Activated CD4-positive, alpha-beta T cell treated with anti-CD3 and anti-CD28 coated beads for 36 hours (primary cell): Measurements from ENCODE around the gene PIM3. TPM values are rescaled to one million over a fixed set of nuclear protein-coding genes. Genes with fewer than 3 reads are reported as not detected.
"Not testable (repeated sequence)": the region's sequence is repeated elsewhere in the genome, so short reads cannot be mapped to it uniquely, and the experiment has no call there.

Source experiments
- ATAC-seq: fragments of 200-7000 bp; cut with Tn5 transposase; one replicate; pipeline ENCODE4 v1.10.0; 2021; ENCODE audit warnings: mild to moderate bottlenecking, moderate library complexity
- CTCF ChIA-PET: fragments of 350-600 bp; sonication (Branson Sonifier 250); formaldehyde crosslinking; loops from one replicate; lab custom pipeline; 2021; ENCODE audit warnings: antibody characterized with exemption; lab: Charles Lee
- POLR2A ChIA-PET: fragments of 350-600 bp; sonication (Branson Sonifier 250); formaldehyde crosslinking; loops from one replicate; lab custom pipeline; 2021; ENCODE audit warnings: antibody characterized with exemption, inconsistent platforms; lab: Charles Lee
- DNase-seq: peaks from one replicate; pipeline ENCODE4 v3.0.0-alpha.2; 2020
- H3K27ac Mint-ChIP-seq: one replicate; pipeline ENCODE4 v1.8.0; 2021; ENCODE audit warnings: mixed read lengths
- H3K27me3 Mint-ChIP-seq: one replicate; pipeline ENCODE4 v1.8.0; 2021; ENCODE audit warnings: mixed read lengths
- H3K36me3 Mint-ChIP-seq: one replicate; pipeline ENCODE4 v1.8.0; 2021; ENCODE audit warnings: low read depth, mixed read lengths
- H3K4me1 Mint-ChIP-seq: one replicate; pipeline ENCODE4 v1.8.0; 2021; ENCODE audit warnings: mixed read lengths
- H3K4me3 Mint-ChIP-seq: one replicate; pipeline ENCODE4 v1.8.0; 2021; ENCODE audit warnings: mild to moderate bottlenecking, moderate library complexity, mixed read lengths
- H3K9me3 Mint-ChIP-seq: one replicate; pipeline ENCODE4 v1.8.0; 2021; ENCODE audit warnings: low read depth, mixed read lengths
- intact Hi-C, 2 experiments: fragments of 100-400 bp; cut with DNase I in 1 of 2; cut with micrococcal nuclease in 1 of 2; formaldehyde crosslinking; loops; one replicate each; pipeline versions ENCODE4 v1.14.2 to v1.15.1; 2022 to 2024; cut with DNase I, micrococcal nuclease
- total RNA-seq, 2 experiments: library from RNA; stranded (reverse); gene quantifications; one replicate each; pipeline ENCODE4 v1.2.3, GENCODE V29; 2021

The PIM3 gene
- total RNA-seq, 2 experiments from 2014 or later = 127 to 165 TPM

- H3K9me3 Mint-ChIP-seq, H3K4me1 Mint-ChIP-seq, ATAC-seq, H3K4me3 Mint-ChIP-seq, H3K27me3 Mint-ChIP-seq, POLR2A ChIA-PET, H3K36me3 Mint-ChIP-seq: not testable (repeated sequence)
- intact Hi-C loops = loop anchor here in 1 of 2 experiments (1.0 kb wide), 1 partner anchor 15 kb away; the partner anchor contains the start of gene PIM3
- peak; percentile 68 for DNase-seq
- CTCF ChIA-PET = interaction anchor here (1.1 kb wide), 1 partner anchor 12 kb away, joined by 3 read pairs; no protein-coding TSS in a partner anchor
- H3K27ac Mint-ChIP-seq = peak overlapping the region; percentile 61
Measured at GRCh38 chr22:49945042-49945794, 15.4 kb upstream of the PIM3 start.

DNA sequence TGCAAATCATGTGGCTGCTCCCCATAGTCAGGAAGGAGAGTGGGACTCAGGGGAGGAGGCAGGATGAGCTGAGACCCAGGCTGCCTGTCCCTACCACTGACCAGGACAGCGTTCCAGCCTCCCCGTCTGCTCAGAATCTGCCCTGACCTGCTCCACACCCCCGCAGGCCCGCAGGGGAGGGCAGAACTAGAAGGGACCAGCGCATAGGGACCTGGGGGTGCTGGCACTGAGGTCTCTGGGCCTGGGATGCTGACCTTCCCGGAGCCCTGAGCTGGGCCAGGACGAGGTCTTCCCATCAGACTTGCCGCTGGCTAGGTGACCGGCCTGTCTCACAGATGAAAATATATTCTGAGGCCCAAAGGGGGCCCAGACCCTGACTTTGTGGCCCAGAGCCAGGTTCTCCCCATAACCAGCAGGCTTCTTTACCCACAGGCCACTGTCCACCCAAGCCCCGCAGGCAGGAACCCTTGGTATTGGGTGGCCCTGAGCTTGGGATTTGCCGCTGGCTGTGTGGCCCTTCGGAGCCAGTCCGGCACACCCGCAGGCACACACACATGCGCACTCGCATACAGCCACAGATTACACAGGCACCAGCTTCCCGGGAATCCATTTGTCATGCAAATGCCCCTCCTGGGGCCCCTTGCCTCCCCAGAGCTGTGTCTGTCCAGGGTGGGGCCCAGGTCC, 13.8 kb upstream of the PIM3 start:
- H3K4me1 Mint-ChIP-seq = peaks cover 10% of the 10 kb centered on the region
- intact Hi-C loops = no loop called here
- no peaks in the 10 kb centered on the region for H3K27me3 Mint-ChIP-seq
- no peaks in the 10 kb centered on the region for H3K9me3 Mint-ChIP-seq
- ChIA-PET CTCF (no interaction called here), POLR2A (interaction anchor here (0.6 to 0.8 kb wide), 3 partner anchors 11 to 257 kb away, joined by 3 to 5 read pairs (median 3); no protein-coding TSS in a partner anchor)
- H3K27ac Mint-ChIP-seq = no peak overlapping the region
- no peak for ATAC-seq
- no peak for DNase-seq
- no peaks in the 10 kb centered on the region for H3K36me3 Mint-ChIP-seq
- H3K4me3 Mint-ChIP-seq = no peak overlapping the region

- ChIA-PET CTCF (no interaction called here), POLR2A (no interaction called here)
- H3K36me3 Mint-ChIP-seq = no peaks in the 10 kb centered on the region
- no peak for DNase-seq
- intact Hi-C loops = no loop called here
- ATAC-seq = no peak
- no peaks in the 10 kb centered on the region for H3K9me3 Mint-ChIP-seq
- peaks cover 10% of the 10 kb centered on the region for H3K4me1 Mint-ChIP-seq
- H3K27ac Mint-ChIP-seq = no peak overlapping the region
- H3K4me3 Mint-ChIP-seq = no peak overlapping the region
- H3K27me3 Mint-ChIP-seq = no peaks in the 10 kb centered on the region
Measured at GRCh38 chr22:49947296-49947622, 13.3 kb upstream of the PIM3 start.

DNA sequence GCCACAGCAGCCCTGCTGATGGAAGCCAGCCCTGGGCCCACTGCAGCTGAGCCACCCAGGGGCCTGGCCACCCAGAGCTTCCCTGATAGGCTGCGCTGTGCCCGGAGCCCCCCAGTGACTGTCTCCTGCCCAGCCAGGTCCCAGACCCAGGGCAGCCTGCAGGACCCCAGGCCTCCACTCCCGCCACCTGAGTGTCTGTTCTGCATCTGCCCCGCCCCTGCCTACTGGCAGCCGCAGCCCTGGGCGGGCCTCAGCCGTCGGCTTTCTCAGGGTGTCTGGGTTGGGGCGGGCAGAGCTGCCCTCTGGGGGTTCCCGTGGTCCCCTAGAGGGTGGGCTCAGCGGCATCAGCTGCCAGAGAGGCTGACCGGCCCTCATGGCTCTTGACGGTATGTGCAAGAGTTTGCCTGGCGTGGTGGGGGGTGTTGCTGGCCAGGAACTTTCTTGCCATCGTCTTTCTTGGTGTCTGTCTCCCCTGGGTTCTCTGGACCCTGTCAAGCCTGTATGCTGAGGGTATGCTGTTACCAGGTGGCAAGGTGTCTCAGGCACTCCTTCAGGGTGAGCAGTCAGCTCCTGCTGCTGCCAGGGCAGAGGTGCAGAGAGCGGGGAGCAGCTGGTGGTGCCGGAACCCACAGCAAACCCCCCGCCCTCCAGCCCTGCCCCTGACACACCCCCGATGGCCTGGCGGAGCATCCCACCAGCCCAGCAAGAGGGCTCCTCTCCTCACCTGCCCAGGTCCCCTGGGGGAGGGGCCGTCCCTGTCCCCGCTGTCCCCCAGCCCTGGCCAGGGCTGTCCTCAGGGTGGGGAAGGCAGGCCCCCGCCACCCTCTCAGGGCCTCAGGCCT, 12.2 kb upstream of the PIM3 start:
- Mint-ChIP-seq H3K4me1 (peaks cover 10% of the 10 kb centered on the region), H3K36me3 (no peaks in the 10 kb centered on the region), H3K27ac (no peak overlapping the region), H3K4me3 (no peak overlapping the region), H3K27me3 (no peaks in the 10 kb centered on the region), H3K9me3 (no peaks in the 10 kb centered on the region)
- ChIA-PET CTCF (no interaction called here), POLR2A (no interaction called here)
- no peak for ATAC-seq
- intact Hi-C loops = no loop called here
- no peak for DNase-seq

- peaks cover 10% of the 10 kb centered on the region for H3K4me1 Mint-ChIP-seq
- intact Hi-C loops = no loop called here
- DNase-seq = no peak
- CTCF ChIA-PET = no interaction called here
- H3K4me3 Mint-ChIP-seq = no peak overlapping the region
- no peaks in the 10 kb centered on the region for H3K36me3 Mint-ChIP-seq
- H3K27ac Mint-ChIP-seq = no peak overlapping the region
- H3K9me3 Mint-ChIP-seq = no peaks in the 10 kb centered on the region
- POLR2A ChIA-PET = no interaction called here
- no peaks in the 10 kb centered on the region for H3K27me3 Mint-ChIP-seq
- ATAC-seq = no peak
Measured at GRCh38 chr22:49948958-49949913, 11.3 kb upstream of the PIM3 start.

DNA sequence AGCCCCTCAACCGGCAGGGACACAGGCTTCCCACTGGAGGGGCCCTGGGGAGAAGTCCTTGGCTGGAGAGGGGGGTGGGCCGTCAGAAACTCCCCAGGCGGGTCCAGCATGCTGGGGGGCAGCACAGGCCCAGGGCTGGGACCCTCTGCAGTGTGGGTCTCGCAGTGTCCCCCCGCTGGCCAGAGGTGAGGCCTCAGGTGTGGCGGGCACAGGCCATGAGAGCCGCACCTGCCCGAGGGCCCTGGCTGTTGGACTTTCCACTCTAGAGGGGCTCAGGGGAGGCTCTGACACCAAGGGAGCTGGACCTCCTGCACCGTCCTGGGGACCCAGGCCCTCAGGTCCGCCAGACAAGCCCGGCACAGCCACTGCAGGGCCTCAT, 10.7 kb upstream of the PIM3 start:
- POLR2A ChIA-PET = no interaction called here
- no peak overlapping the region for H3K27ac Mint-ChIP-seq
- DNase-seq (no peak), ATAC-seq (no peak)
- no peaks in the 10 kb centered on the region for H3K27me3 Mint-ChIP-seq
- H3K4me3 Mint-ChIP-seq = no peak overlapping the region
- H3K36me3 Mint-ChIP-seq = no peaks in the 10 kb centered on the region
- H3K4me1 Mint-ChIP-seq = peaks cover 10% of the 10 kb centered on the region
- no peaks in the 10 kb centered on the region for H3K9me3 Mint-ChIP-seq
- CTCF ChIA-PET = no interaction called here
- intact Hi-C loops = no loop called here

- POLR2A ChIA-PET = interaction anchor here (0.6 to 1.1 kb wide), 4 partner anchors 9 to 132 kb away, joined by 3 to 9 read pairs (median 6); partner anchors contain the start of gene PIM3
Measured at GRCh38 chr22:49950396-49950994, 10.1 kb upstream of the PIM3 start.

DNA sequence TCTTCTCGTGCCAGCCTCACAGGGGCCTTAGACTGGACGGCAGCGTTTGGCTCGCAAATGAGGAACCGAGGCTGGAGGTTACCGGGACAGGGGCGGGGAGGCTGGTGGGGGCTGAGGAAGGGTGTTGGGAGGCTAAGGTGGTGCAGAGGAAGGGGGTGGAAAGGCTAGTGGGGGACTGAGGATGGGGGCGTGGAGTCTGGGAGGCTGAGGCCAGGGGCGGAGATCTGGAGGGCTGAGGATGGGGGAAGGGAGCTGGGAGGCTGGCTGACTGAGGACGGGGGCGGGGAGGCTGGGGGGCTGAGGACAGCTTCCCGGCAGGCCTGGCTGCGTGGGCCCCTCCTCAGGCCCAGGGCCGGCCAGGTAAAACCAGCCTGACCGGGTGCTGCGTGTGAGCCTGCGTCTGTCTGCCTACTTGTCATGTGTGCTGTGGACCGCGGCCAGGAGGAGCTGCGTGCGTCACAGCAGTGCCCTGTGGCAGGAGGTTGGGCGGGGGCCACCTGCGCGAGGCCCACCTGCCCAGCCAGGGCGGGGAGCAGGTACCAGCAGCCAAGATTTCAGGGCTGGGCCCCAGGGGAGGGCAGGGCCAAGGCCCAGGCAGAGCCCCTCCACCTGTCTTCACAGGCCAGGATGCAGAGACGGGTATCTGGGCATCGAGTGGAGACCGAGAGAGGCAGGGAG, 9.4 kb upstream of the PIM3 start:
- ChIA-PET CTCF (interaction anchor here (0.8 to 1.6 kb wide), 4 partner anchors 11 to 79 kb away, joined by 3 read pairs; no protein-coding TSS in a partner anchor), POLR2A (interaction anchor here (0.6 to 1.1 kb wide), 7 partner anchors 8 to 133 kb away, joined by 3 to 9 read pairs (median 4); partner anchors contain the start of gene PIM3)
- peaks cover 3% of the 10 kb centered on the region for H3K4me1 Mint-ChIP-seq
- no peaks in the 10 kb centered on the region for H3K9me3 Mint-ChIP-seq
- H3K27me3 Mint-ChIP-seq = no peaks in the 10 kb centered on the region
- no peaks in the 10 kb centered on the region for H3K36me3 Mint-ChIP-seq
- H3K4me3 Mint-ChIP-seq = peak overlapping the region; percentile 22
- peak overlapping the region; percentile 47 for H3K27ac Mint-ChIP-seq
- peak; percentile 95 for DNase-seq
- peak; percentile 98 for ATAC-seq
- intact Hi-C loops = loop anchor here in 1 of 2 experiments (1.0 kb wide), 1 partner anchor 8 kb away; no protein-coding TSS in a partner anchor

More at GRCh38 chr22:49950396-49950994, 10.1 kb upstream of the PIM3 start:
- DNase-seq = no peak
- no peak for ATAC-seq
- intact Hi-C loops = no loop called here
- no peak overlapping the region for H3K27ac Mint-ChIP-seq
- H3K9me3 Mint-ChIP-seq = no peaks in the 10 kb centered on the region
- no peak overlapping the region for H3K4me3 Mint-ChIP-seq
- H3K27me3 Mint-ChIP-seq = no peaks in the 10 kb centered on the region
- CTCF ChIA-PET = interaction anchor here (1.0 to 1.3 kb wide), 2 partner anchors 11 to 80 kb away, joined by 3 read pairs; no protein-coding TSS in a partner anchor
- no peaks in the 10 kb centered on the region for H3K36me3 Mint-ChIP-seq
- peaks cover 7% of the 10 kb centered on the region for H3K4me1 Mint-ChIP-seq

DNA sequence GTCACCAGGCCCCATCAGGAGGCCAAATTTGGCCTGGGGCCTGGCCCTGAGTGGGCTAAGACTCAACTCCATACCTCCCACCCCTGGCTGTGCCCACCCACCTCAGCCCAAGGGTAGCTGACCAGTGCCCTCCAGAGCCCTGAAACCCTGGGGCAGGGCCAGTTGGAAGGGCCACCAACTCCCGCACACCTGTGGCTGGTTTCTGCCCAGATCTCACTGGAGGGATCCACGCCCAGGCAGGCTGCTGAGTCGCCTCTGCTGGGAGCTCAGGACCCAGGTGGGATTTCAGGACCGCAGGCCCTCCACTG, 8.9 kb upstream of the PIM3 start:
- POLR2A ChIA-PET = interaction anchor here (0.6 to 1.1 kb wide), 6 partner anchors 8 to 19 kb away, joined by 3 to 7 read pairs (median 4); partner anchors contain the start of gene PIM3
- no peak for DNase-seq
- Mint-ChIP-seq H3K27ac (no peak overlapping the region), H3K36me3 (no peaks in the 10 kb centered on the region), H3K9me3 (no peaks in the 10 kb centered on the region), H3K27me3 (no peaks in the 10 kb centered on the region), H3K4me3 (no peak overlapping the region), H3K4me1 (peaks cover 3% of the 10 kb centered on the region)
- no peak for ATAC-seq
- intact Hi-C loops = loop anchor here in 1 of 2 experiments (1.0 kb wide), 1 partner anchor 8 kb away; no protein-coding TSS in a partner anchor
- CTCF ChIA-PET = interaction anchor here (0.8 to 1.6 kb wide), 4 partner anchors 10 to 79 kb away, joined by 3 read pairs; no protein-coding TSS in a partner anchor
